ACC112 (cell line): ENCODE measurements around the gene MBNL1.
"Not testable (repeated sequence)": the region's sequence is repeated elsewhere in the genome, so short reads cannot be mapped to it uniquely, and the experiment has no call there.

Experiments used
- H2AFZ ChIP-seq: fragments of 200-600 bp; sonication (generic); one replicate; pipeline ENCODE4 v1.6.0; 2017; ENCODE audit warnings: antibody characterized with exemption, low read length; ENCODE audit not compliant: unreplicated experiment
- H3K27ac ChIP-seq: fragments of 200-600 bp; sonication (generic); 2 replicates; pipeline ENCODE4 v1.5.1; 2014; ENCODE audit warnings: low read depth, mild to moderate bottlenecking, antibody characterized with exemption, low read length, moderate library complexity
- H3K27me3 ChIP-seq: fragments of 200-600 bp; sonication (generic); 2 replicates; pipeline ENCODE4 v1.6.1; 2014; ENCODE audit warnings: mild to moderate bottlenecking, antibody characterized with exemption, low read length, moderate library complexity, mixed read lengths; ENCODE audit not compliant: insufficient read depth
- H3K36me3 ChIP-seq: fragments of 200-600 bp; sonication (generic); 2 replicates; pipeline ENCODE4 v1.6.1; 2016; ENCODE audit warnings: mild to moderate bottlenecking, antibody characterized with exemption, low read length, moderate library complexity, mixed read lengths; ENCODE audit not compliant: insufficient read depth
- H3K4me1 ChIP-seq: fragments of 200-600 bp; sonication (generic); one replicate; pipeline ENCODE4 v1.6.1; 2016; ENCODE audit warnings: low read length, mixed read lengths; ENCODE audit not compliant: insufficient read depth, unreplicated experiment, control insufficient read depth
- H3K4me3 ChIP-seq: fragments of 200-600 bp; sonication (generic); 2 replicates; pipeline ENCODE4 v1.5.1; 2014; ENCODE audit warnings: mild to moderate bottlenecking, low read depth, low read length
- H3K79me2 ChIP-seq: fragments of 200-600 bp; sonication (generic); one replicate; pipeline ENCODE4 v1.6.0; 2016; ENCODE audit warnings: low read length; ENCODE audit not compliant: control insufficient read depth, unreplicated experiment, insufficient read depth

MBNL1 gene

GRCh38 chr3:152357587-152357986 is 88.9 kb downstream of the MBNL1 start:
- Histone ChIP-seq H2AFZ (no peak overlapping the region), H3K79me2 (peaks cover 89% of the 10 kb centered on the region), H3K27ac (peak overlapping the region; percentile 10; the same call in 1 of the 2 replicates), H3K4me1 (peaks cover 48% of the 10 kb centered on the region), H3K4me3 (no peak overlapping the region), H3K36me3 (no peaks in the 10 kb centered on the region), H3K27me3 (no peaks in the 10 kb centered on the region)

DNA sequence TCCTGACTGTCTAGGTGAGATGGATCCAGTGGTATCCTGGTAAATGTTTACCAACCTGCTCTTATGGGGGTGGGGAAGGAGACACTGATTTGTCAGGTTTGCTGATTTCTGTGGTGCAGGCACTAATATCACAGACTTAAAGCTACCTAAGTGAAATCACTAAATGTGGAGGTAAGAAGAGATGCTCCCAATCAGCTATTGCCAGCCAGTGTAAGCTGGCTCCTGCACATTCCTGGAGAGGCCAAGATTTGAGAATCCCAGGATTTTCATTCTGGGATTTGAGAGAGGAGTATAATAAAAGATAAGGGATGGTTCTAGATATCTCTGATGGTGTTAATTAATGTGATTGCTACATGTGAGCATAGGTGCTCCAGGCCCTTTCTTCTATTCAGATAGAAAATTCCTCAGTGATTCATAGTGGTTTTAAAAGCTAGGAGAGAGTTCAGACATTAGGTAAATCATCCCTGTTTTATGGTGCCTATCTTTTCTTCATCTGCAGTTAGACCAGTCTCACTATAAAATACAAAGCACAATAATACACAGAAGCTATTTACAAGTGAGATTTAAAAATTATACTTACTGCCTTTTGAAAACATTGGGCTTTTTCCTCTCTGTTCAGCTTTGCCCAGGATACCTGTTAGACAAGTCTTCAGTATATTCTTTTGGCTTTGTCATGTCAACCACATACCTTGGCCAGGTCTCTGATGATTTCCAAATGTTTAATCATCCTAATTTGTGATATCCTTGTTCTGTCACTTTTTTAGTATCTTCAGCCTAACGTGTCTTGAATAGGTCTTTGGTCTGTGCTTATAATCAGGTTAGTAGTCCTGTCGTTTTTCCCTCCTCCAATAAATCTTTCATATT is 90.9 kb downstream of the MBNL1 start:
- Histone ChIP-seq H3K27ac (peak overlapping the region; percentile 36; the same call in 1 of the 2 replicates), H3K36me3 (no peaks in the 10 kb centered on the region), H3K79me2 (peaks cover 84% of the 10 kb centered on the region), H3K27me3 (no peaks in the 10 kb centered on the region), H2AFZ (no peak overlapping the region), H3K4me3 (no peak overlapping the region), H3K4me1 (peaks cover 45% of the 10 kb centered on the region)

DNA sequence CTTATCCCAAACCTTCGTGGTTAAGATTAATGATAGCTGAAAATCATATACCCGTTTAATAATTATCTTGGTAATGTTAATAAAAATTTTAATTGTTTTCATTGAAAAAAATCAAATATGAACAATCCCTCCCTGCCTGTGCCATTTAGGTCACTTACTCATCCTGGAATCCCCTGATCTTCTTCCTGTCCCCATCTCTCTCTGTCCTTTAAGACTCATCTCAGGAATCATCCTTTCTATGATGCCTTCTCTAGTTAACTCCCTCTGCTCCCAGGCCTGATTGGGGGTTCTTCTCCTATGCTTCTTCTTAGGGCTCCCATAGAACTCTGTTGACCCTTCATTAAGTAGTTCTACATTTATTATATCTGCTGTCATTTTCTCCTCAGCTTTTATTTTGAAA is 91.6 kb downstream of the MBNL1 start:
- Histone ChIP-seq H2AFZ (no peak overlapping the region), H3K27me3 (no peaks in the 10 kb centered on the region), H3K4me3 (no peak overlapping the region), H3K4me1 (peaks cover 46% of the 10 kb centered on the region), H3K27ac (peak overlapping the region; percentile 36; the same call in 1 of the 2 replicates), H3K36me3 (no peaks in the 10 kb centered on the region), H3K79me2 (peaks cover 84% of the 10 kb centered on the region)

- Histone ChIP-seq H3K79me2 (peaks cover 86% of the 10 kb centered on the region), H3K27ac (no peak overlapping the region), H3K4me1 (peaks cover 48% of the 10 kb centered on the region), H3K4me3 (no peak overlapping the region), H3K27me3 (no peaks in the 10 kb centered on the region), H3K36me3 (no peaks in the 10 kb centered on the region), H2AFZ (no peak overlapping the region)
Measured at GRCh38 chr3:152360966-152361365, 92.2 kb downstream of the MBNL1 start.

DNA sequence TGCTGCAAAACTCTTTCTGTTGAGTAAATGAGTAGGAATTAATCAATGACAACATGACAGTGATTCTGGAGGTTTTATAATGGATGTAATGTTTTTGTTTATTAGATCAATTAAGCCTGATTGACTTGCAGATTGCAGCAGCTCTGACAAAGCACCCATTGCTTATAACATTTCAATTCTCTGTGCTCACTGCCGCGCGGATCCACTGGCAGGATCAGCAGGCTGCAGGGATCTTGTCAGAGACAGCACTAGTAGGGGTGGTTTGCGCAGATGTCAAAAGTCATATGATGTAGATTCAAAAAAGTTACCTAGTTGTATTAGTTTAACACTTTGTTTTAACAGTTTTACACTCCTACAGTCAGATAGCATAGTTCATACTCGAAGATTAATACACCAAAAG is 93.4 kb downstream of the MBNL1 start:
- no peaks in the 10 kb centered on the region for H3K36me3 ChIP-seq
- no peaks in the 10 kb centered on the region for H3K27me3 ChIP-seq
- no peak overlapping the region for H2AFZ ChIP-seq
- H3K4me1 ChIP-seq: peaks cover 49% of the 10 kb centered on the region
- H3K4me3 ChIP-seq: no peak overlapping the region
- no peak overlapping the region for H3K27ac ChIP-seq
- peaks cover 83% of the 10 kb centered on the region for H3K79me2 ChIP-seq

DNA sequence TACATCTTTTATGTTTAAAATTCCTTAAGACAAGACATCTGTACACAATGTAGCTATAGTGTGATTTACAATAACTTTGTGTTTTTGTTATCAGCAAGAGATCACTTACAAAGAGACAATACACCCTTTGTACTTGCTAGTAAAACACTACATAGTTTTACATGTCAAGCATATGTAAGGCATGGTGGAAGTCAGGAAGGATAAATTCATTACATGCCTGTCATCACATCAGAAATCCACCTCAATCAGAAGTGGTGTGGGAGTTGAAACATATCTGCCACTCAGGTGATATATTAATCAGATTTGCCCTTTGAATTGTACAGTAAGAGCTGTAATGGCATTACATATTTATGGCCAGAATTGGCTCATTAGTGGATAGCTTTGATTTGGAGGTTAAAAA is 95.5 kb downstream of the MBNL1 start:
- Histone ChIP-seq H3K4me1 (peaks cover 34% of the 10 kb centered on the region), H3K27ac (no peak overlapping the region), H2AFZ (no peak overlapping the region), H3K36me3 (no peaks in the 10 kb centered on the region), H3K27me3 (no peaks in the 10 kb centered on the region), H3K4me3 (no peak overlapping the region), H3K79me2 (peaks cover 90% of the 10 kb centered on the region)

GRCh38 chr3:152365126-152365525 is 96.4 kb downstream of the MBNL1 start:
- H3K79me2 ChIP-seq: peaks cover 90% of the 10 kb centered on the region
- no peak overlapping the region for H3K4me3 ChIP-seq
- H3K27ac ChIP-seq: peak overlapping the region; percentile 7; the same call in 1 of the 2 replicates
- H3K4me1 ChIP-seq: peaks cover 26% of the 10 kb centered on the region
- no peaks in the 10 kb centered on the region for H3K27me3 ChIP-seq
- no peak overlapping the region for H2AFZ ChIP-seq
- no peaks in the 10 kb centered on the region for H3K36me3 ChIP-seq

- peaks cover 91% of the 10 kb centered on the region for H3K79me2 ChIP-seq
- H3K27me3 ChIP-seq: no peaks in the 10 kb centered on the region
- peak overlapping the region; percentile 7; the same call in 1 of the 2 replicates for H3K27ac ChIP-seq
- no peaks in the 10 kb centered on the region for H3K36me3 ChIP-seq
- H3K4me3 ChIP-seq: no peak overlapping the region
- no peak overlapping the region for H2AFZ ChIP-seq
- H3K4me1 ChIP-seq: peaks cover 22% of the 10 kb centered on the region
Measured at GRCh38 chr3:152365766-152366593, 97.3 kb downstream of the MBNL1 start.

- Histone ChIP-seq H3K79me2 (peaks cover 90% of the 10 kb centered on the region), H3K4me1 (peaks cover 22% of the 10 kb centered on the region)
- not testable (repeated sequence) for H3K27me3 ChIP-seq, H3K36me3 ChIP-seq, H3K27ac ChIP-seq, H2AFZ ChIP-seq, H3K4me3 ChIP-seq
Measured at GRCh38 chr3:152367192-152367591, 98.5 kb downstream of the MBNL1 start.

GRCh38 chr3:152372633-152373032 is 103.9 kb downstream of the MBNL1 start:
- not testable (repeated sequence) for H3K27ac ChIP-seq, H2AFZ ChIP-seq, H3K36me3 ChIP-seq, H3K27me3 ChIP-seq, H3K4me3 ChIP-seq
- peaks cover 33% of the 10 kb centered on the region for H3K4me1 ChIP-seq
- H3K79me2 ChIP-seq: peaks cover 96% of the 10 kb centered on the region
